ENCODE results near the gene NCBP1. TPM values are rescaled to one million over a fixed set of nuclear protein-coding genes. Genes with fewer than 3 reads are reported as not detected.

Gene NCBP1
- total and polyA plus RNA-seq, 10 donors, result 6.5 to 30.6 (median 23.1) TPM

DNA sequence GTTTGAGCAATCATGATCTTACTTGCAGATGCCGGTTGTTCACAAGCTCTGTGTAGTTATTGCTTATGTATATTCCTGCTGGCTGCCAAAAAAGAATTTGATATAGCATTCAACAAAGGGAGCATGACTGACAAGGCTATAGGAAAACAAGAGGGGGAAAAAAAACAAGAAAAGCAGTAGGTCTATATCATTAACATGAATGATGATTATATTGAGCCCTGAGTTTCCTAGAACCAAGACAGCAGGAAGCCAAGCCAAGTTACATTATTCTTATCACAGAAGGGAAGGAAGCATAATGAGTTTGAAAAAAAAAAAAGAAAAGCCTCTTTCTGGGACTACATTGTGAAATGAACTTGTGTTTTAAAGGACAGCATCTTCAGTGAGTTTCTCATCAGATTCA lies 41.5 kb upstream of the NCBP1 start:
- no peak overlapping the region for H3K4me3 ChIP-seq
- WGBS, 5 donors, result 74 to 92% (median 84%) methylated on average over 1 of the region's 1 CpG
- no peak overlapping the region for H3K27ac ChIP-seq
- peaks cover 0 to under 1% (median 0%) of the 10 kb centered on the region in 8 donors for H3K9me3 ChIP-seq
- TF ChIP-seq POLR2A (IDR thresholded peaks at IDR 0.05) (no peak), POLR2AphosphoS5 (IDR thresholded peaks at IDR 0.05) (no peak)
- TF ChIP-seq, protein P1, sequence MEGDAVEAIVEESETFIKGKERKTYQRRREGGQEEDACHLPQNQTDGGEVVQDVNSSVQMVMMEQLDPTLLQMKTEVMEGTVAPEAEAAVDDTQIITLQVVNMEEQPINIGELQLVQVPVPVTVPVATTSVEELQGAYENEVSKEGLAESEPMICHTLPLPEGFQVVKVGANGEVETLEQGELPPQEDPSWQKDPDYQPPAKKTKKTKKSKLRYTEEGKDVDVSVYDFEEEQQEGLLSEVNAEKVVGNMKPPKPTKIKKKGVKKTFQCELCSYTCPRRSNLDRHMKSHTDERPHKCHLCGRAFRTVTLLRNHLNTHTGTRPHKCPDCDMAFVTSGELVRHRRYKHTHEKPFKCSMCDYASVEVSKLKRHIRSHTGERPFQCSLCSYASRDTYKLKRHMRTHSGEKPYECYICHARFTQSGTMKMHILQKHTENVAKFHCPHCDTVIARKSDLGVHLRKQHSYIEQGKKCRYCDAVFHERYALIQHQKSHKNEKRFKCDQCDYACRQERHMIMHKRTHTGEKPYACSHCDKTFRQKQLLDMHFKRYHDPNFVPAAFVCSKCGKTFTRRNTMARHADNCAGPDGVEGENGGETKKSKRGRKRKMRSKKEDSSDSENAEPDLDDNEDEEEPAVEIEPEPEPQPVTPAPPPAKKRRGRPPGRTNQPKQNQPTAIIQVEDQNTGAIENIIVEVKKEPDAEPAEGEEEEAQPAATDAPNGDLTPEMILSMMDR (IDR thresholded peaks at IDR 0.05 in 8 of 11, conservative IDR thresholded peaks at IDR 0.05 in 3 of 11), result no peak
- peaks cover 0 to 3% (median 0%) of the 10 kb centered on the region in 6 donors for H3K4me1 ChIP-seq
- no peak for DNase-seq
- intact Hi-C loops (cut with DNase I; ENCODE audit: low total_unique reads), result no loop called here
- H3K27me3 ChIP-seq (replicated peaks in 1 of 7), result peaks cover 0 to 8% (median 0%) of the 10 kb centered on the region in 7 donors
- peaks cover 0 to 8% (median 0%) of the 10 kb centered on the region in 6 donors for H3K36me3 ChIP-seq

DNA sequence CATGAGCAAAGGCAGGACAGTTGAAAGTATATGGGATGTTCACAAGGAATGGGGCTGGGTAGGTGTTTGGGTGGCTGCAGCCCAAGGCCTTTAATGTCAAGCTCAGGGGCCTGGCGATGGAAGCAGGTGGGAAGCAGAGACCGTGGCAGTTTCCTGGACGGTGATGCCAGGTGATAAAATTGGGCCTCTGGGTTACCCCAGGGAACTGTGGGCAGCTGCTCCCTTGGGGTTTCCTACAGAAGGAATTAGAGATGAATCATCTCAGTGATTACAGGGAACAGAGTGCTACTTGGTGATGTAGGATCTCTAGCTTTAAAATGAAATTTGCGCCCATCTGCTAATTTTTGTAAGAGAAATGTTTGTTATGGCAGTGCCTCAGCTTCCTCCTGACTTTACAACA lies 39.7 kb upstream of the NCBP1 start:
- H3K9me3 ChIP-seq, result no peaks in the 10 kb centered on the region
- intact Hi-C loops (cut with DNase I; ENCODE audit: low total_unique reads), result no loop called here
- H3K36me3 ChIP-seq, result peaks cover 0 to 8% (median 0%) of the 10 kb centered on the region in 6 donors
- no peak for DNase-seq
- H3K27me3 ChIP-seq (replicated peaks in 1 of 7), result peaks cover 0 to 8% (median 0%) of the 10 kb centered on the region in 7 donors
- no peak overlapping the region for H3K4me3 ChIP-seq
- H3K27ac ChIP-seq, result no peak overlapping the region
- no peak for TF ChIP-seq POLR2AphosphoS5 (IDR thresholded peaks at IDR 0.05)
- TF ChIP-seq POLR2A (IDR thresholded peaks at IDR 0.05), result no peak
- TF ChIP-seq, protein P1 (IDR thresholded peaks at IDR 0.05 in 8 of 11, conservative IDR thresholded peaks at IDR 0.05 in 3 of 11), result no peak
- peaks cover 0 to 10% (median 6%) of the 10 kb centered on the region in 6 donors for H3K4me1 ChIP-seq
- 75 to 84% (median 80%) methylated on average over 4 of the region's 4 CpGs for WGBS, 5 donors

DNA sequence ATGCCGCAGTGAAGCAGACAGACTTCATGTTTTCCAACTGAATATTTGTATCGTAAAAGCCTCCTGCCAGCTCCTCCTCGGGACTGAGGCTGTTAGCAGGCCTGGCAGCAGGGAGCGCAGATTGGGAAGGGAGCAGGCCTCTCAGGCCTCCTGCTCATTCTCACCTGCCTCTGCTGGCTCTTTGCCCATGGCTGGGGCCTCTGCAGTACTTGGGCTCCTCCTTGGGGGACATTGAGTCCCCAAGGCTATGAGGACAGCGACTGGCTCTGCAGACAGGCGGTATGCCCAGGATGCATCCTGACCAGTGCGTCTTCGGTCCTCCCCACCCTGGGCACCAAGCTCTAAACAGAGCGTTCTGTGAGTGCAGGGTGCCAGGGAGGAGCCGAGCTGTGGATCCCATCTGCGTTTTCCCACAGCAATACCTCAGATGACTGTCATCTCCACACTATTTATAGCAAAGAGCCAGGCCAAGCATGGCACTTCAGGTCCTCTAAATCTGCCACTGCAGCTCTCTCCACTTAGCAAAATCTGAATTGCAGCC lies 39.2 kb upstream of the NCBP1 start:
- H3K4me1 ChIP-seq, result peaks cover 0 to 10% (median 6%) of the 10 kb centered on the region in 6 donors
- WGBS, 5 donors, result 84 to 99% (median 89%) methylated on average over 11 of the region's 11 CpGs
- no peak for DNase-seq
- H3K4me3 ChIP-seq, result no peak overlapping the region
- H3K27ac ChIP-seq, result no peak overlapping the region
- H3K27me3 ChIP-seq (replicated peaks in 1 of 7), result peaks cover 0 to 8% (median 0%) of the 10 kb centered on the region in 7 donors
- no peaks in the 10 kb centered on the region for H3K9me3 ChIP-seq
- intact Hi-C loops (cut with DNase I; ENCODE audit: low total_unique reads), result no loop called here
- TF ChIP-seq POLR2A (IDR thresholded peaks at IDR 0.05) (no peak), POLR2AphosphoS5 (IDR thresholded peaks at IDR 0.05) (no peak)
- TF ChIP-seq, protein P1 (IDR thresholded peaks at IDR 0.05 in 8 of 11, conservative IDR thresholded peaks at IDR 0.05 in 3 of 11), result no peak
- H3K36me3 ChIP-seq, result peaks cover 0 to 10% (median 0%) of the 10 kb centered on the region in 6 donors

DNA sequence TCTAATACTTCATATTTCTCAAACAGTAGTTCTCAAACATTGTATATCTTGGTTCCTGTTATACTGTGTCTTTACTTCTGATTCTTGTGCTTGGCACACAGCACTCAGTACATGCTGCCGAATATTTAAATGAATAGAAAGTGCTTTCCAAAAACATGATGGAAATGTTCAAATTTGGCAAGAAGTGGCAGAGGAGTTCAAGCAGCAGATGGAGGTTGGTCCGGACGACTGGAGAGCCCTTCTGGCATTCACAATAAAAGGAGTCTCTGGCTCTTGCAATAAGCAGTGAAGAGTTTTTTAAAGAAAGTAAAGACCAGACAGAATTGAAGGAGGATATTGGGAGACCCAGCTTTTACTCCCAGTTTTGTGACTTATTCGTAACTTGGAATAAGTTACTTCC lies 36.7 kb upstream of the NCBP1 start:
- no peak overlapping the region for H3K27ac ChIP-seq
- no peaks in the 10 kb centered on the region for H3K27me3 ChIP-seq (replicated peaks in 1 of 7)
- no peak overlapping the region for H3K4me3 ChIP-seq
- intact Hi-C loops (cut with DNase I; ENCODE audit: low total_unique reads), result loop anchor here (5.0 kb wide), 1 partner anchor 130 kb away; no protein-coding TSS in a partner anchor
- H3K4me1 ChIP-seq, result peaks cover 0 to 10% (median 6%) of the 10 kb centered on the region in 6 donors
- WGBS, 5 donors, result 75 to 82% (median 79%) methylated on average over 4 of the region's 4 CpGs
- H3K9me3 ChIP-seq, result no peaks in the 10 kb centered on the region
- H3K36me3 ChIP-seq, result peaks cover 3 to 34% (median 17%) of the 10 kb centered on the region in 6 donors
- TF ChIP-seq POLR2AphosphoS5 (IDR thresholded peaks at IDR 0.05), result no peak
- TF ChIP-seq, protein P1 (IDR thresholded peaks at IDR 0.05 in 8 of 11, conservative IDR thresholded peaks at IDR 0.05 in 3 of 11), result no peak
- TF ChIP-seq POLR2A (IDR thresholded peaks at IDR 0.05), result no peak
- no peak for DNase-seq
